GM08714 (cell line): ENCODE measurements around the gene DNPH1.

ENCODE experiments used
- H3K4me3 ChIP-seq: fragments of 200-500 bp; sonication (Bioruptor generic); 2 replicates; pipeline ENCODE4 v1.5.1; 2014; ENCODE audit warnings: mild to moderate bottlenecking, low read length, inconsistent platforms
- ZNF274 ChIP-seq: IDR thresholded peaks from 2 replicates; pipeline ENCODE4 v1.6.1; 2012; ENCODE audit warnings: mild to moderate bottlenecking, low read depth, low read length

Gene DNPH1

GRCh38 chr6:43269273-43270007 lies 40.2 kb upstream of the DNPH1 start:
- peak overlapping the region; percentile 34; the same call in 1 of the 2 replicates for H3K4me3 ChIP-seq
- no peak for TF ChIP-seq ZNF274

- no peak overlapping the region for H3K4me3 ChIP-seq
- no peak for TF ChIP-seq ZNF274
These were observed 39.5 kb upstream of the DNPH1 start for GRCh38 chr6:43268782-43269272.

- no peak for TF ChIP-seq ZNF274
- no peak overlapping the region for H3K4me3 ChIP-seq
These were observed 39.0 kb upstream of the DNPH1 start for GRCh38 chr6:43268355-43268700.

- H3K4me3 ChIP-seq = no peak overlapping the region
- TF ChIP-seq ZNF274 = no peak
These were observed 38.5 kb upstream of the DNPH1 start for GRCh38 chr6:43267619-43268354.

- TF ChIP-seq ZNF274 = no peak
- no peak overlapping the region for H3K4me3 ChIP-seq
These were observed 36.3 kb upstream of the DNPH1 start for GRCh38 chr6:43265564-43265963.

GRCh38 chr6:43264599-43265145 lies 35.4 kb upstream of the DNPH1 start:
- TF ChIP-seq ZNF274 = no peak
- H3K4me3 ChIP-seq = no peak overlapping the region

- no peak overlapping the region for H3K4me3 ChIP-seq
- no peak for TF ChIP-seq ZNF274
These were observed 34.3 kb upstream of the DNPH1 start for GRCh38 chr6:43263314-43264178.

GRCh38 chr6:43262780-43263313 lies 33.6 kb upstream of the DNPH1 start:
- no peak for TF ChIP-seq ZNF274
- H3K4me3 ChIP-seq = no peak overlapping the region

GRCh38 chr6:43262000-43262779 lies 32.9 kb upstream of the DNPH1 start:
- no peak for TF ChIP-seq ZNF274
- no peak overlapping the region for H3K4me3 ChIP-seq

- H3K4me3 ChIP-seq = no peak overlapping the region
- TF ChIP-seq ZNF274 = no peak
These were observed 31.9 kb upstream of the DNPH1 start for GRCh38 chr6:43261198-43261597.

GRCh38 chr6:43260791-43261190 lies 31.5 kb upstream of the DNPH1 start:
- TF ChIP-seq ZNF274 = no peak
- H3K4me3 ChIP-seq = no peak overlapping the region

- no peak for TF ChIP-seq ZNF274
- H3K4me3 ChIP-seq = no peak overlapping the region
These were observed 29.8 kb upstream of the DNPH1 start for GRCh38 chr6:43258807-43259686.
